GM18907 (cell line): Measurements from ENCODE around the gene MBD3L2.
"Not testable (repeated sequence)": the region's sequence is repeated elsewhere in the genome, so short reads cannot be mapped to it uniquely, and the experiment has no call there.

Experiments
- ATAC-seq: cut with Tn5 transposase; IDR thresholded peaks from one replicate; pipeline ENCODE4 v1.9.1; 2021; ENCODE audit warnings: mild to moderate bottlenecking, moderate library complexity; ENCODE audit not compliant: unreplicated experiment

Gene MBD3L2

GRCh38 chr19:7059977-7060376, 10.9 kb downstream of the MBD3L2 start:
- ATAC-seq: not testable (repeated sequence)

GRCh38 chr19:7063339-7063738, 14.2 kb downstream of the MBD3L2 start:
- ATAC-seq: no peak

GRCh38 chr19:7063764-7064418, 14.8 kb downstream of the MBD3L2 start:
- ATAC-seq: no peak

GRCh38 chr19:7067122-7067521, 18.0 kb downstream of the MBD3L2 start:
- ATAC-seq: not testable (repeated sequence)

GRCh38 chr19:7067716-7068115, 18.6 kb downstream of the MBD3L2 start:
- ATAC-seq: no peak

GRCh38 chr19:7068599-7068998, 19.5 kb downstream of the MBD3L2 start:
- no peak for ATAC-seq

GRCh38 chr19:7069042-7069903, 20.2 kb downstream of the MBD3L2 start, which contains the start of gene ZNF557:
Gene ZNF557 (plus strand): TSS chr19:7069703. CDS start chr19:7075075, 5,372 bp downstream.
- ATAC-seq: peak; percentile 94

- ATAC-seq: no peak
These were observed 20.7 kb downstream of the MBD3L2 start for GRCh38 chr19:7069904-7070226.

- ATAC-seq: no peak
These were observed 23.4 kb downstream of the MBD3L2 start for GRCh38 chr19:7072541-7072940.

GRCh38 chr19:7074705-7075282, 25.7 kb downstream of the MBD3L2 start:
- no peak for ATAC-seq

- no peak for ATAC-seq
These were observed 27.0 kb downstream of the MBD3L2 start for GRCh38 chr19:7076151-7076550.

- ATAC-seq: no peak
These were observed 28.9 kb downstream of the MBD3L2 start for GRCh38 chr19:7078008-7078407.

GRCh38 chr19:7083076-7083956, 34.2 kb downstream of the MBD3L2 start:
- no peak for ATAC-seq

- ATAC-seq: no peak
These were observed 39.9 kb downstream of the MBD3L2 start for GRCh38 chr19:7088999-7089398.

GRCh38 chr19:7098096-7098495, 49.0 kb downstream of the MBD3L2 start:
- ATAC-seq: no peak

- peak; percentile 85 for ATAC-seq
These were observed 49.8 kb downstream of the MBD3L2 start for GRCh38 chr19:7098701-7099596.

- no peak for ATAC-seq
These were observed 50.4 kb downstream of the MBD3L2 start for GRCh38 chr19:7099597-7099921.
